ENCODE data around the gene TSPAN9.

Gene TSPAN9

GRCh38 chr12:3119192-3119755, 42.1 kb downstream of the TSPAN9 start:
- no peaks in the 10 kb centered on the region for H3K36me3 Mint-ChIP-seq
- peaks cover 15% of the 10 kb centered on the region for H3K4me1 Mint-ChIP-seq
- no peak overlapping the region for H3K4me3 Mint-ChIP-seq
- H3K27ac Mint-ChIP-seq: no peak overlapping the region
- H3K27me3 Mint-ChIP-seq: peaks cover 2% of the 10 kb centered on the region
- H3K9me3 Mint-ChIP-seq: no peaks in the 10 kb centered on the region

GRCh38 chr12:3119756-3120601, 42.8 kb downstream of the TSPAN9 start:
- Mint-ChIP-seq H3K27me3 (peaks cover 2% of the 10 kb centered on the region), H3K36me3 (no peaks in the 10 kb centered on the region), H3K27ac (no peak overlapping the region), H3K9me3 (no peaks in the 10 kb centered on the region), H3K4me1 (peaks cover 15% of the 10 kb centered on the region), H3K4me3 (no peak overlapping the region)

GRCh38 chr12:3120701-3121100, 43.5 kb downstream of the TSPAN9 start:
- peaks cover 15% of the 10 kb centered on the region for H3K4me1 Mint-ChIP-seq
- H3K9me3 Mint-ChIP-seq: no peaks in the 10 kb centered on the region
- peaks cover 2% of the 10 kb centered on the region for H3K27me3 Mint-ChIP-seq
- H3K4me3 Mint-ChIP-seq: no peak overlapping the region
- no peak overlapping the region for H3K27ac Mint-ChIP-seq
- H3K36me3 Mint-ChIP-seq: no peaks in the 10 kb centered on the region

GRCh38 chr12:3122841-3123678, 45.9 kb downstream of the TSPAN9 start:
- peaks cover 15% of the 10 kb centered on the region for H3K4me1 Mint-ChIP-seq
- H3K9me3 Mint-ChIP-seq: no peaks in the 10 kb centered on the region
- no peak overlapping the region for H3K27ac Mint-ChIP-seq
- H3K36me3 Mint-ChIP-seq: no peaks in the 10 kb centered on the region
- peaks cover 4% of the 10 kb centered on the region for H3K27me3 Mint-ChIP-seq
- H3K4me3 Mint-ChIP-seq: no peak overlapping the region

- no peaks in the 10 kb centered on the region for H3K9me3 Mint-ChIP-seq
- H3K4me3 Mint-ChIP-seq: no peak overlapping the region
- no peaks in the 10 kb centered on the region for H3K36me3 Mint-ChIP-seq
- H3K4me1 Mint-ChIP-seq: peaks cover 15% of the 10 kb centered on the region
- H3K27ac Mint-ChIP-seq: no peak overlapping the region
- H3K27me3 Mint-ChIP-seq: peaks cover 5% of the 10 kb centered on the region
These were observed 46.5 kb downstream of the TSPAN9 start for GRCh38 chr12:3123729-3124128.

- Mint-ChIP-seq H3K9me3 (no peaks in the 10 kb centered on the region), H3K4me3 (no peak overlapping the region), H3K27me3 (peaks cover 10% of the 10 kb centered on the region), H3K27ac (no peak overlapping the region), H3K36me3 (no peaks in the 10 kb centered on the region), H3K4me1 (peaks cover 17% of the 10 kb centered on the region)
These were observed 47.7 kb downstream of the TSPAN9 start for GRCh38 chr12:3124917-3125316.

- Mint-ChIP-seq H3K9me3 (no peaks in the 10 kb centered on the region), H3K4me1 (peaks cover 16% of the 10 kb centered on the region), H3K36me3 (no peaks in the 10 kb centered on the region), H3K27me3 (peaks cover 11% of the 10 kb centered on the region), H3K27ac (no peak overlapping the region), H3K4me3 (no peak overlapping the region)
These were observed 48.5 kb downstream of the TSPAN9 start for GRCh38 chr12:3125674-3126073.

GRCh38 chr12:3127832-3128231, 50.7 kb downstream of the TSPAN9 start:
- no peaks in the 10 kb centered on the region for H3K9me3 Mint-ChIP-seq
- H3K36me3 Mint-ChIP-seq: no peaks in the 10 kb centered on the region
- H3K4me1 Mint-ChIP-seq: peaks cover 21% of the 10 kb centered on the region
- peaks cover 19% of the 10 kb centered on the region for H3K27me3 Mint-ChIP-seq
- H3K27ac Mint-ChIP-seq: no peak overlapping the region
- no peak overlapping the region for H3K4me3 Mint-ChIP-seq

- Mint-ChIP-seq H3K27ac (no peak overlapping the region), H3K4me1 (peaks cover 21% of the 10 kb centered on the region), H3K36me3 (no peaks in the 10 kb centered on the region), H3K9me3 (no peaks in the 10 kb centered on the region), H3K4me3 (no peak overlapping the region), H3K27me3 (peaks cover 19% of the 10 kb centered on the region)
These were observed 51.5 kb downstream of the TSPAN9 start for GRCh38 chr12:3128498-3129293.

GRCh38 chr12:3129301-3130056, 52.3 kb downstream of the TSPAN9 start:
- H3K36me3 Mint-ChIP-seq: no peaks in the 10 kb centered on the region
- H3K27me3 Mint-ChIP-seq: peaks cover 19% of the 10 kb centered on the region
- no peaks in the 10 kb centered on the region for H3K9me3 Mint-ChIP-seq
- H3K27ac Mint-ChIP-seq: no peak overlapping the region
- H3K4me1 Mint-ChIP-seq: peaks cover 21% of the 10 kb centered on the region
- no peak overlapping the region for H3K4me3 Mint-ChIP-seq

- peaks cover 19% of the 10 kb centered on the region for H3K27me3 Mint-ChIP-seq
These were observed 53.1 kb downstream of the TSPAN9 start for GRCh38 chr12:3130057-3130830.

GRCh38 chr12:3131129-3131528, 54.0 kb downstream of the TSPAN9 start:
- H3K4me3 Mint-ChIP-seq: no peak overlapping the region
- H3K9me3 Mint-ChIP-seq: no peaks in the 10 kb centered on the region
- H3K27ac Mint-ChIP-seq: no peak overlapping the region
- peaks cover 20% of the 10 kb centered on the region for H3K27me3 Mint-ChIP-seq
- H3K36me3 Mint-ChIP-seq: no peaks in the 10 kb centered on the region
- H3K4me1 Mint-ChIP-seq: peaks cover 21% of the 10 kb centered on the region

More at GRCh38 chr12:3130057-3130830, 53.1 kb downstream of the TSPAN9 start:
- Mint-ChIP-seq H3K4me1 (peaks cover 21% of the 10 kb centered on the region), H3K27ac (no peak overlapping the region), H3K9me3 (no peaks in the 10 kb centered on the region), H3K4me3 (no peak overlapping the region), H3K36me3 (no peaks in the 10 kb centered on the region)

- H3K27ac Mint-ChIP-seq: no peak overlapping the region
- no peak overlapping the region for H3K4me3 Mint-ChIP-seq
- H3K27me3 Mint-ChIP-seq: peaks cover 18% of the 10 kb centered on the region
- peaks cover 21% of the 10 kb centered on the region for H3K4me1 Mint-ChIP-seq
- H3K9me3 Mint-ChIP-seq: no peaks in the 10 kb centered on the region
- no peaks in the 10 kb centered on the region for H3K36me3 Mint-ChIP-seq
These were observed 55.6 kb downstream of the TSPAN9 start for GRCh38 chr12:3132636-3133404.
